GM19438 (cell line): ENCODE data around the gene TCERG1L.
"Not testable (repeated sequence)": the region's sequence is repeated elsewhere in the genome, so short reads cannot be mapped to it uniquely, and the experiment has no call there.

Experiments
- ATAC-seq: cut with Tn5 transposase; IDR thresholded peaks from one replicate; pipeline ENCODE4 v1.9.1; 2021; ENCODE audit warnings: low read depth; ENCODE audit not compliant: unreplicated experiment

Gene TCERG1L

GRCh38 chr10:131115801-131116200 is 195.7 kb downstream of the TCERG1L start:
- ATAC-seq = no peak

GRCh38 chr10:131115321-131115720 is 196.2 kb downstream of the TCERG1L start:
- no peak for ATAC-seq

GRCh38 chr10:131114846-131115245 is 196.7 kb downstream of the TCERG1L start:
- no peak for ATAC-seq

- ATAC-seq = no peak
These were observed 197.7 kb downstream of the TCERG1L start for GRCh38 chr10:131113709-131114291.

- ATAC-seq = no peak
These were observed 198.4 kb downstream of the TCERG1L start for GRCh38 chr10:131113165-131113564.

- no peak for ATAC-seq
These were observed 198.8 kb downstream of the TCERG1L start for GRCh38 chr10:131112691-131113090.

GRCh38 chr10:131111471-131112080 is 199.9 kb downstream of the TCERG1L start:
- no peak for ATAC-seq

GRCh38 chr10:131111007-131111406 is 200.5 kb downstream of the TCERG1L start:
- no peak for ATAC-seq

GRCh38 chr10:131110241-131110783 is 201.2 kb downstream of the TCERG1L start:
- ATAC-seq = no peak

GRCh38 chr10:131109726-131110125 is 201.8 kb downstream of the TCERG1L start:
- ATAC-seq = no peak

- no peak for ATAC-seq
These were observed 202.2 kb downstream of the TCERG1L start for GRCh38 chr10:131109291-131109690.

- ATAC-seq = no peak
These were observed 203.6 kb downstream of the TCERG1L start for GRCh38 chr10:131107970-131108369.

- no peak for ATAC-seq
These were observed 208.8 kb downstream of the TCERG1L start for GRCh38 chr10:131102676-131103075.

GRCh38 chr10:131102147-131102546 is 209.4 kb downstream of the TCERG1L start:
- ATAC-seq = no peak

- ATAC-seq = not testable (repeated sequence)
These were observed 210.8 kb downstream of the TCERG1L start for GRCh38 chr10:131100418-131101410.

GRCh38 chr10:131099028-131099726 is 212.3 kb downstream of the TCERG1L start:
- no peak for ATAC-seq

- no peak for ATAC-seq
These were observed 213.0 kb downstream of the TCERG1L start for GRCh38 chr10:131098416-131098952.

GRCh38 chr10:131096031-131096430 is 215.5 kb downstream of the TCERG1L start:
- no peak for ATAC-seq

GRCh38 chr10:131095313-131095580 is 216.3 kb downstream of the TCERG1L start:
- ATAC-seq = no peak

- ATAC-seq = no peak
These were observed 216.8 kb downstream of the TCERG1L start for GRCh38 chr10:131094527-131095312.
